Upper lobe of left lung (tissue), 6 donors: ENCODE measurements around the gene KRTAP5-3. TPM values are rescaled to one million over a fixed set of nuclear protein-coding genes. Genes with fewer than 3 reads are reported as not detected.

Source experiments
- ATAC-seq, 2 donors: fragments of 200-7000 bp; cut with Tn5 transposase; one replicate each; pipeline ENCODE4 v1.9.1; 2022; ENCODE audit warnings: mild to moderate bottlenecking in 2 of 2, moderate library complexity in 2 of 2; ENCODE audit not compliant: low FRiP score in 2 of 2
- DNase-seq, 2 donors: peaks; one replicate each; pipeline ENCODE4 v3.0.0-alpha.2; 2019 to 2020
- H3K27ac ChIP-seq, 4 donors: fragments of 200-600 bp; sonication (generic); one replicate each; pipeline ENCODE4 v1.5.1; 2016 to 2019
- H3K27me3 ChIP-seq, 4 donors: fragments of 200-600 bp; sonication (generic); one replicate each; pipeline ENCODE4 v1.5.1; 2017 to 2019
- H3K36me3 ChIP-seq, 4 donors: fragments of 200-600 bp; sonication (generic); one replicate each; pipeline ENCODE4 v1.5.1; 2016 to 2019
- H3K4me1 ChIP-seq, 4 donors: fragments of 200-600 bp; sonication (generic); one replicate each; pipeline ENCODE4 v1.5.1; 2018 to 2019
- H3K4me3 ChIP-seq, 4 donors: fragments of 200-600 bp; sonication (generic); one replicate each; pipeline ENCODE4 v1.5.1; 2017 to 2019; ENCODE audit warnings: mild to moderate bottlenecking in 2 of 4, moderate library complexity in 1 of 4
- H3K9me3 ChIP-seq, 4 donors: fragments of 200-600 bp; sonication (generic); one replicate each; pipeline ENCODE4 v1.5.1; 2018 to 2019
- CTCF ChIP-seq, 6 experiments: fragments of 450-650 bp in 4 of 6; fragments of 200-600 bp in 2 of 6; sonication (generic) in 2 of 6; IDR thresholded peaks; one replicate each; pipeline ENCODE4 v1.5.1; 2016 to 2019; ENCODE audit warnings: antibody characterized with exemption in 6 of 6
- EP300 ChIP-seq, 4 donors: sonication (generic); formaldehyde crosslinking; IDR thresholded peaks; one replicate each; pipeline ENCODE4 v1.5.1; 2017; ENCODE audit warnings: antibody characterized with exemption in 4 of 4, control low read depth in 2 of 4
- POLR2A ChIP-seq, 4 donors: fragments of 450-650 bp; IDR thresholded peaks; one replicate each; pipeline ENCODE4 v1.5.1; 2016 to 2017; ENCODE audit warnings: antibody characterized with exemption in 4 of 4, mild to moderate bottlenecking in 2 of 4
- POLR2AphosphoS5 ChIP-seq, 2 donors: sonication (generic); formaldehyde crosslinking; IDR thresholded peaks; one replicate each; pipeline ENCODE4 v1.5.1; 2017; ENCODE audit warnings: antibody characterized with exemption in 2 of 2
- WGBS, 2 donors: methylation state at CpG; one replicate each; pipeline ENCODE4 v1.1.5; 2017 to 2018; 5-methylcytosine and 5-hydroxymethylcytosine counted together
- total RNA-seq, 6 donors: library from RNA; depleted of rRNA in 4 of 6; stranded (reverse); fragments of >200 nt in 4 of 6; gene quantifications; one replicate each; pipeline versions ENCODE4 v1.1.0 to v1.2.1, GENCODE V29; 2016 to 2021
- donor health status: DM: no; HTN: no; CAD: no; lungs with moderate emphysema.
- donor health status: DM: no; HTN: yes; CAD: no; lungs with severe emphysema.

KRTAP5-3 gene
- total RNA-seq, 6 donors from 2014 or later, result not detected

GRCh38 chr11:1639666-1640065, 31.4 kb upstream of the KRTAP5-3 start:
- H3K4me1 ChIP-seq, result peaks cover 3 to 15% (median 13%) of the 10 kb centered on the region in 4 donors
- TF ChIP-seq POLR2AphosphoS5 (IDR thresholded peaks at IDR 0.05), result no peak
- no peak for TF ChIP-seq POLR2A (IDR thresholded peaks at IDR 0.05)
- 43 to 51% methylated on average over 15 of the region's 15 CpGs for WGBS, 2 donors
- DNase-seq (no peak), ATAC-seq (no peak)
- no peaks in the 10 kb centered on the region for H3K27me3 ChIP-seq
- no peak overlapping the region for H3K4me3 ChIP-seq
- H3K27ac ChIP-seq, result no peak overlapping the region
- no peaks in the 10 kb centered on the region for H3K36me3 ChIP-seq
- H3K9me3 ChIP-seq, result no peaks in the 10 kb centered on the region

- no peak overlapping the region for H3K4me3 ChIP-seq
- no peak overlapping the region for H3K27ac ChIP-seq
- TF ChIP-seq EP300 (IDR thresholded peaks at IDR 0.05), result no peak
- TF ChIP-seq POLR2AphosphoS5 (IDR thresholded peaks at IDR 0.05), result peak in 1 of 2 donors; percentile 24
- H3K9me3 ChIP-seq, result no peaks in the 10 kb centered on the region
- H3K27me3 ChIP-seq, result no peaks in the 10 kb centered on the region
- H3K4me1 ChIP-seq, result peaks cover 3 to 15% (median 13%) of the 10 kb centered on the region in 4 donors
- WGBS, 2 donors, result 55 to 56% methylated on average over 18 of the region's 18 CpGs
- no peaks in the 10 kb centered on the region for H3K36me3 ChIP-seq
- ATAC-seq (no peak), DNase-seq (peak in 1 of 2 donors; percentile 39)
These were observed 30.9 kb upstream of the KRTAP5-3 start for GRCh38 chr11:1639102-1639620.

GRCh38 chr11:1638344-1638743, 30.1 kb upstream of the KRTAP5-3 start:
- 60 to 77% methylated on average over 8 of the region's 8 CpGs for WGBS, 2 donors

GRCh38 chr11:1637628-1638027, 29.4 kb upstream of the KRTAP5-3 start:
- Histone ChIP-seq H3K27me3 (no peaks in the 10 kb centered on the region), H3K4me3 (no peak overlapping the region), H3K4me1 (peaks cover 3 to 15% (median 13%) of the 10 kb centered on the region in 4 donors), H3K36me3 (no peaks in the 10 kb centered on the region), H3K27ac (no peak overlapping the region), H3K9me3 (no peaks in the 10 kb centered on the region)
- DNase-seq (no peak), ATAC-seq (no peak)
- WGBS, 2 donors, result 92 to 95% methylated on average over 2 of the region's 2 CpGs
- TF ChIP-seq POLR2AphosphoS5 (IDR thresholded peaks at IDR 0.05), result no peak
- no peak for TF ChIP-seq POLR2A (IDR thresholded peaks at IDR 0.05)
- no peak for TF ChIP-seq EP300 (IDR thresholded peaks at IDR 0.05)
- no peak for TF ChIP-seq CTCF (IDR thresholded peaks at IDR 0.05)

More at GRCh38 chr11:1638344-1638743, 30.1 kb upstream of the KRTAP5-3 start:
- no peaks in the 10 kb centered on the region for H3K36me3 ChIP-seq
- no peaks in the 10 kb centered on the region for H3K27me3 ChIP-seq
- peaks cover 3 to 15% (median 13%) of the 10 kb centered on the region in 4 donors for H3K4me1 ChIP-seq
- no peak overlapping the region for H3K4me3 ChIP-seq
- DNase-seq (no peak), ATAC-seq (no peak)
- no peaks in the 10 kb centered on the region for H3K9me3 ChIP-seq
- no peak for TF ChIP-seq POLR2A (IDR thresholded peaks at IDR 0.05)
- no peak for TF ChIP-seq CTCF (IDR thresholded peaks at IDR 0.05)
- TF ChIP-seq EP300 (IDR thresholded peaks at IDR 0.05), result no peak
- TF ChIP-seq POLR2AphosphoS5 (IDR thresholded peaks at IDR 0.05), result no peak
- no peak overlapping the region for H3K27ac ChIP-seq

- Histone ChIP-seq H3K27me3 (no peaks in the 10 kb centered on the region), H3K27ac (no peak overlapping the region), H3K4me1 (peaks cover 3 to 18% (median 14%) of the 10 kb centered on the region in 4 donors), H3K9me3 (no peaks in the 10 kb centered on the region), H3K4me3 (no peak overlapping the region), H3K36me3 (no peaks in the 10 kb centered on the region)
- WGBS, 2 donors, result 91 to 92% methylated on average over 19 of the region's 19 CpGs
- DNase-seq (no peak), ATAC-seq (no peak)
- TF ChIP-seq EP300 (IDR thresholded peaks at IDR 0.05), result no peak
- TF ChIP-seq CTCF (IDR thresholded peaks at IDR 0.05), result no peak
- TF ChIP-seq POLR2A (IDR thresholded peaks at IDR 0.05), result no peak
- no peak for TF ChIP-seq POLR2AphosphoS5 (IDR thresholded peaks at IDR 0.05)
These were observed 28.2 kb upstream of the KRTAP5-3 start for GRCh38 chr11:1636291-1636950.
